IPS-NIHi7 (cell line): ENCODE data around the gene IKZF1.

ENCODE experiments used
- DNase-seq: peaks from one replicate; pipeline ENCODE4 v3.0.0; 2012; ENCODE audit warnings: mixed read lengths; ENCODE audit errors: extremely low spot score

The IKZF1 gene

GRCh38 chr7:50283731-50284130 lies 20.8 kb upstream of the IKZF1 start:
- no peak for DNase-seq

- no peak for DNase-seq
Measured at GRCh38 chr7:50284296-50284695, 20.2 kb upstream of the IKZF1 start.

GRCh38 chr7:50285269-50285668 lies 19.2 kb upstream of the IKZF1 start:
- no peak for DNase-seq

- DNase-seq = no peak
Measured at GRCh38 chr7:50287129-50287528, 17.4 kb upstream of the IKZF1 start.

GRCh38 chr7:50292165-50292757 lies 12.3 kb upstream of the IKZF1 start:
- DNase-seq = no peak

GRCh38 chr7:50292763-50293162 lies 11.8 kb upstream of the IKZF1 start:
- no peak for DNase-seq

- DNase-seq = no peak
Measured at GRCh38 chr7:50293509-50294179, 10.9 kb upstream of the IKZF1 start.

GRCh38 chr7:50295133-50295532 lies 9.4 kb upstream of the IKZF1 start:
- DNase-seq = no peak

- no peak for DNase-seq
Measured at GRCh38 chr7:50296799-50297198, 7.7 kb upstream of the IKZF1 start.

- no peak for DNase-seq
Measured at GRCh38 chr7:50298811-50299562, 5.5 kb upstream of the IKZF1 start.

- DNase-seq = no peak
Measured at GRCh38 chr7:50300336-50300735, 4.2 kb upstream of the IKZF1 start.

- no peak for DNase-seq
Measured at GRCh38 chr7:50302486-50303334, 1.8 kb upstream of the IKZF1 start.

GRCh38 chr7:50303335-50304128 lies 984 bp upstream of the IKZF1 start:
- peak; percentile 51 for DNase-seq

- DNase-seq = no peak
Measured at GRCh38 chr7:50304911-50305582, 531 bp downstream of the IKZF1 start.

GRCh38 chr7:50305583-50306493 lies 1.3 kb downstream of the IKZF1 start:
- DNase-seq = no peak

GRCh38 chr7:50306494-50307367 lies 2.2 kb downstream of the IKZF1 start:
- no peak for DNase-seq

- no peak for DNase-seq
Measured at GRCh38 chr7:50307368-50308032, 3.0 kb downstream of the IKZF1 start.

- DNase-seq = no peak
Measured at GRCh38 chr7:50308203-50308531, 3.7 kb downstream of the IKZF1 start.
